Measurements from ENCODE around the gene PLCL1.

The PLCL1 gene

DNA sequence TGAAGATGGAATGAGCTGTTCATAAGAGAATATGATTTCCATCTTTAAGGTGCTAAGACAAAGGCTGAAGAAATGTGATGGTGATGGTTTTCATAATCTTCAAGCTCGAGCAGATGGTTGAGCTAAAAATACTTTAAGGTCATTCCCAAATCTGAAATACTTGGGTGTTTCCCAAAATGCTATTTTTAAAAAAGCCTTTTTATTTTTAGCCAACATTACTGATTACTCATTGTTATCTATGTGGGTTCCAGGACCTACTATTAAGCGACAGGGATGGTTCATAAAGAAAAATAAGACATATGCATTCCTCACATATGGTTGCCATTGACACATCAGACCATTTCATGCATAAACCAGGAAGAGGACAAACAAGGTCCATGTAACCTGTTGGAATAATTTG, 298.5 kb downstream of the PLCL1 start:
- H3K4me1 Mint-ChIP-seq, result no peaks in the 10 kb centered on the region
- H3K36me3 Mint-ChIP-seq, result no peaks in the 10 kb centered on the region
- no peak for ATAC-seq
- H3K9me3 Mint-ChIP-seq, result no peaks in the 10 kb centered on the region
- no peak overlapping the region for H3K4me3 Mint-ChIP-seq
- DNase-seq (ENCODE audit: low spot score in 2 of 2), result no peak
- no peak overlapping the region for H3K27ac Mint-ChIP-seq

DNA sequence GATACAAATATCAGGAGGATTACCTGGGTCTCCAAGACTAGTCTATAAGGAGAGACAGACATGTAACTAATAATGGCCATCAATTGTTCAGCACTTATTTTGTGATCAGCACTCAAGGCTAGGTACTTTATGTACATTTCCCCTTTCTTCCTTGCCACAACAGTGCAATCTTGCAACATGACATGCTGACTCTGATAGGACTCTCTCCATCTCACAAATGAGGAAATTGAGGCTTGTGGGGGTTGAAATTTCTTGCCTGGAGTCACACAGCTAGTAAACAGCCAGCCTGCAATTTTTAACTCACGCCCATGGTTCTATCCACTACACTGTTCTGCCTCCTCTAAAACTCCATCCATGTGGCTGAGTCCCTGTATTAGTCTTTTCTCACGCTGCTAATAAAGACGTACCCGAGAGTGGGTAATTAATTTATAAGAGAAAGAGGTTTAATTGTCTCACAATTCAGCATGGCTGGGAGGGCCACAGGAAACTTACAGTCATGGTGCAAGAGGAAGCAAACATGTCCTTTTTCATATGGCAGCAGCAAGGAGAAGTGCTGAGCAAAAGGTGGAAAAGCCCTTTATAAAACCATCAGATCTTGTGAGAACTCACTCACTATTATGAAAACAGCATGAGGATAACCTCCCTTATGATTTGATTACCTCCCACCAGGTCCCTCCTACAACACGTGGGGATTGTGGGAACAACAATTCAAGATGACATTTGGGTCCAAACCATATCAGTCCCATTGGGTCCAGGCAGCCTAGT, 302.4 kb downstream of the PLCL1 start:
- H3K36me3 Mint-ChIP-seq, result no peaks in the 10 kb centered on the region
- no peak for ATAC-seq
- no peak overlapping the region for H3K4me3 Mint-ChIP-seq
- no peaks in the 10 kb centered on the region for H3K9me3 Mint-ChIP-seq
- H3K27ac Mint-ChIP-seq, result no peak overlapping the region
- H3K4me1 Mint-ChIP-seq, result no peaks in the 10 kb centered on the region
- DNase-seq (ENCODE audit: low spot score in 2 of 2), result no peak

DNA sequence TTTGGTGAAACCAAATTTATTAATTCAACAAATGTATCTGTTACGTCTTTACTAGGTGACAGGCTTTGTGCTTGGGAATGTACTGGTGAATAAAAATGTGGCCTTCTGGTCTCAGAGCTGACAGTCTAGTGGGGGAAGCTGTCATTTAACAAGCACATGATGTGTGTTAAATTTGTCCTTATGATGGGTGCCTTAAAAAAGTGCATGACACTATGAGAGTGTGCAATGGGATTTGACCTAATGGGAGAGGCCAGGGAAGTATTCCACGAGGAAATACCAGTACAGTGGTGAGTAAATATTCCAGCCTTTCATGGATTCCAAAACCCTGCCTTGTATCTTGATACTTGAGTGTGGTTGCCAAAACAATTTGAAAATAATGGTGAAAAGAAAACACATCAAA, 308.9 kb downstream of the PLCL1 start:
- DNase-seq (ENCODE audit: low spot score in 2 of 2) (no peak), ATAC-seq (no peak)
- Mint-ChIP-seq H3K9me3 (no peaks in the 10 kb centered on the region), H3K27ac (no peak overlapping the region), H3K36me3 (no peaks in the 10 kb centered on the region), H3K4me1 (no peaks in the 10 kb centered on the region), H3K4me3 (no peak overlapping the region)

DNA sequence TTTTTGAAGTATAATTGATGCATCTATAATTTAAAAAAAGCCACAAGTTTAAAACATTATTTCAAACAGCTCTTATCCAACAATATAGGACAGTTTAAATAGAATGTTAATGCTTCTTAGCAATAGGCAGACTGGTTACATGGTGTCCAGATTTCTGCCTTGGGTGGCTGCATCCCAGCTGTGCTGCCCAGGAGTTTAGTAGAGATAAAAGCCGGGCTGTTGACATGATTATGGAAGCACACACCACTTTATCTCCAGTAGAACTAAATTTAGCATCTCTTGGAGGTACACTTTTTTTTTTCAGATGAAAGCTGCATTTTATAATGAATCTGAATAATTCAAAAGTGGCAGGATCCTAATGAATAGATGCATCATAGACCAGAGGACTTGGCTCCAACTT, 309.7 kb downstream of the PLCL1 start:
- DNase-seq (ENCODE audit: low spot score in 2 of 2) (no peak), ATAC-seq (no peak)
- Mint-ChIP-seq H3K27ac (no peak overlapping the region), H3K4me3 (no peak overlapping the region), H3K36me3 (no peaks in the 10 kb centered on the region), H3K4me1 (no peaks in the 10 kb centered on the region), H3K9me3 (no peaks in the 10 kb centered on the region)

DNA sequence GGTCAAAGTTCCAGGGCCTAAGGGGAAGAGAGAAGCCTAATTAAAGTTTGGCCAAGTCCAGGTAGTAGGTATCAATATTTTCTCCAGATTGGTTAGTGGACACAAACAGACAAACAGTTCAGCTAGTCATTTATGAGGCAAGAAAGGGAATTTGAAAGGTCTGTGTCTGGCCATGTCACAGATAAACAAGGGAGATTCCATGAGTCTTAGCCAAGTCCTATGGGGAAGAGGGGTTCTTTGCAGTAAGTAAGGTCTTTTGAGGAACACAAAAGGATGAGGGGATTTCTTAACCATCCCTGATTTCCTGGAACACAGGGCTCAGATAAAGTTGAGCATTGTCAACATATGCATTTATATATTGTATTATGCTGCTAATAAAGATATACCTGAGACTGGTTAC, 310.8 kb downstream of the PLCL1 start:
- no peak overlapping the region for H3K27ac Mint-ChIP-seq
- ATAC-seq, result no peak

DNA sequence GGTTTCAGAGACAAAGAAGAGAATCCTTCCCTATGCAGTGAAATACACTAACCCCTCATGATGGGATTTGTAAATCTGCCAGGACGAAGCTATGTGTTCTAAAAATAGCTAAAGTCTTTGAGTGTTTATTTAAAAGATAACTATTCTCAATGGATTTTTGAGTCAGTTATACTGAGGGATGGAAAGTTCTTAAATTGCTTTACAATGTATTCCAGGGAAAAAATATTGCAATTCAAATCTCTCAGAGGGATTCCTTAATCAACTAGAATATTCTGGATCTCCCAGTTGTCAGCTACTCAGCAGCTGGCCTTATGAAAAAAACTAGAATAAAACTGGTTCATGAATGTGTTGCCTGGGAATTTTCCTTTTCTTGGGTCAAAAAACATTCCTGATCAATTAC, 312.4 kb downstream of the PLCL1 start:
- Mint-ChIP-seq H3K4me1 (no peaks in the 10 kb centered on the region), H3K9me3 (no peaks in the 10 kb centered on the region), H3K4me3 (no peak overlapping the region), H3K27ac (no peak overlapping the region), H3K36me3 (no peaks in the 10 kb centered on the region)
- no peak for DNase-seq (ENCODE audit: low spot score in 2 of 2)
- ATAC-seq, result no peak

More for the DNA sequence above, 310.8 kb downstream of the PLCL1 start:
- DNase-seq (ENCODE audit: low spot score in 2 of 2), result no peak
- H3K4me3 Mint-ChIP-seq, result no peak overlapping the region
- H3K4me1 Mint-ChIP-seq, result no peaks in the 10 kb centered on the region
- no peaks in the 10 kb centered on the region for H3K36me3 Mint-ChIP-seq
- H3K9me3 Mint-ChIP-seq, result no peaks in the 10 kb centered on the region

DNA sequence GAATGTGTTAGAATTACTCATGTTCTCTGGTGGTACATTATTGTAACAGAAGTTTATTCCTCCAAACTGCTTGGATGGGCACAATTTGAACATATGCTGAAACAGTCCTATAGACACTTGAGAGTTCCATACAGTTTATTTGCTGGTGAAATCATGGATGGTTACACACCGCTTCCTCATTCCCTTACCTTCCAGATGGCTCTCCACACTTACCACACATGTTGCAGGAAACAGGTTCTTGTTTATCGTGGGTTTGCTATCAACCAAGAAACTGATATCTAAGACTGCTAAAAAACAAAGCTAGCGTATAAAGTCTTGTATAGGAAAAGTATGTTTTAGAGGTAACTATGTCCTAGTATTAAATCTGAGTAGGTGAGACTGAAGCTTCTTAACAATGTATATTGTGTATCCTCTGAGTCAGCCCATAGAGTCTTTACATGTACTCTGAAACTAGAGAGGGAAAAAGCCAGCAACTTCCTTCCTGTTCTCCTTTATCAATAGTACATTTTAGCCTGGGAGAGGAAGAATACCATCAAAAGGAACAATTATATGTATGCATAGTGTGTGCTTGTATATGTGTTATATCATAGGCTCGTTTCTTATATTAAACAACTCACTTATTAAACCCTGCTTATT, 313.1 kb downstream of the PLCL1 start:
- Mint-ChIP-seq H3K4me3 (no peak overlapping the region), H3K27ac (no peak overlapping the region), H3K4me1 (no peaks in the 10 kb centered on the region), H3K9me3 (no peaks in the 10 kb centered on the region), H3K36me3 (no peaks in the 10 kb centered on the region)
- DNase-seq (ENCODE audit: low spot score in 2 of 2) (no peak), ATAC-seq (no peak)

DNA sequence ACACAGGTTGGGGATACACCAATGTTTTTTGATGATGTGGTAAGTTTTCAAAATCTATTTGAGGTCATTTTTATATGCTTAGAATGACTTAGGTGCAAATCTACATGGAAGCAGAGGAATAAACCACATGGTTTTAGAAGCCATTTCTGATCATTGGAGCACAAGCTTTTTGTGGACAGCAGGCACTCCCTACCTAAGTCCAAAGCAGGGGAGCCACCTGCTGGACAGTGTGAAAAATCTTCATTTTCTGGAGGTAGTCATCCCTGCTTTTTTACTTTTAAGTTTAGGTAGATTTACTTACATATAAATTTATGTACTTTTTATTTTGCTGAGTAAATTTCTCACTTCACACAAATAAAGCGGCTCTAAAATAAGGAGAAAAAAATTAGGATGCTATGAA, 323.2 kb downstream of the PLCL1 start:
- no peak overlapping the region for H3K27ac Mint-ChIP-seq
- no peaks in the 10 kb centered on the region for H3K36me3 Mint-ChIP-seq
- H3K4me3 Mint-ChIP-seq, result no peak overlapping the region
- no peaks in the 10 kb centered on the region for H3K9me3 Mint-ChIP-seq
- H3K4me1 Mint-ChIP-seq, result no peaks in the 10 kb centered on the region
- ATAC-seq, result peak; percentile 66
- DNase-seq (ENCODE audit: low spot score in 2 of 2), result peak in 1 of 2 donors; percentile 4

DNA sequence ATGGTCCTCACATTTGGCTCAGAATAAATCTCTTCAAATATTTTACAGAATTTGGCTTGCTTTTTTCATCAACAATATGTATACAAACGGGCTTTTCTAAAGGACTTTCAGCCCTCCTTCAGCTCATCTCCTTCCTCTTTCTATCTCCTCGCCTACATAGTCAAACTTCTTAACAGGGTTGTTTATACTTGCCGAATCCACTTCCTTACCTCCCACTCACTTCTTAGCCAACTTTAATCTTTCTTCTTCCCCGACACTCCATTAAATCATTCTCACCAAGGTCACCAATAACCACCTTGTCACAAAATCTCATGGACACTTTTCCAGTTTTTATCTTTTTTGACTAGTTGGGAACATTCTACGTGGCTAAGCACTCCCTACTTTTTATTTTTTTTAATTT, 325.2 kb downstream of the PLCL1 start:
- Mint-ChIP-seq H3K4me3 (no peak overlapping the region), H3K4me1 (no peaks in the 10 kb centered on the region), H3K27ac (no peak overlapping the region), H3K36me3 (no peaks in the 10 kb centered on the region), H3K9me3 (no peaks in the 10 kb centered on the region)
- ATAC-seq (no peak), DNase-seq (ENCODE audit: low spot score in 2 of 2) (no peak)

DNA sequence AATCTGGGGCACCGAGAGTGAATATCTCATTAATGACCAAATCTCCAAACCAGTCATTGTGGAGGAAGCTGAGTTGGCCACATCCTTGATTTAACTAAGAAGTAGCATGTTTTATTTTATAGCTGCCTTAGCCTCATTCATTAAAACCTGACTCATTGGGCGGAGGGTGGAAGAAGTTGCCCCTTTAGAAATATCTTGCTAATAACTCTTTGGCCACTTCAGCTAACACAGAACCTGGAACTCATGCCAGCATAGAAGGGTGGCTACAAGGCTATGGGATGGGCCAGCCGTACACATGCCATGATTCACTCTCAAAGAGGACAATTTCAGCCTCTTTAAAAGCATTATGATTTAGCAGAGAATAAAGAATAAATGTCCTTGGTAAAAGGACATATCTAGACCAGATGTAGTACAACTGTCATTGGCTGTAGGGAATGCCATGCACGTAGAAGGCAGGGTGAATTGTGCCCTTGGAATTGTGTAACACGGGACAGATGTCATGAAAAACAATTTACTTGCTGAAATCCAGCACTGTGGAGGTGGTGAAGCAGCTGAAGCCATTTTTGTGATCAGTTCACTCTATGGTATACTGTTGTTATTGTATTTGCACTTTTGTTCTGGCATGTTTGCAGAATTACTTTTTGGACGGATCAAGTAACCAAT, 330.0 kb downstream of the PLCL1 start:
- ATAC-seq (no peak), DNase-seq (ENCODE audit: low spot score in 2 of 2) (no peak)
- H3K9me3 Mint-ChIP-seq, result no peaks in the 10 kb centered on the region
- H3K4me3 Mint-ChIP-seq, result no peak overlapping the region
- H3K27ac Mint-ChIP-seq, result no peak overlapping the region
- H3K36me3 Mint-ChIP-seq, result no peaks in the 10 kb centered on the region
- no peaks in the 10 kb centered on the region for H3K4me1 Mint-ChIP-seq

DNA sequence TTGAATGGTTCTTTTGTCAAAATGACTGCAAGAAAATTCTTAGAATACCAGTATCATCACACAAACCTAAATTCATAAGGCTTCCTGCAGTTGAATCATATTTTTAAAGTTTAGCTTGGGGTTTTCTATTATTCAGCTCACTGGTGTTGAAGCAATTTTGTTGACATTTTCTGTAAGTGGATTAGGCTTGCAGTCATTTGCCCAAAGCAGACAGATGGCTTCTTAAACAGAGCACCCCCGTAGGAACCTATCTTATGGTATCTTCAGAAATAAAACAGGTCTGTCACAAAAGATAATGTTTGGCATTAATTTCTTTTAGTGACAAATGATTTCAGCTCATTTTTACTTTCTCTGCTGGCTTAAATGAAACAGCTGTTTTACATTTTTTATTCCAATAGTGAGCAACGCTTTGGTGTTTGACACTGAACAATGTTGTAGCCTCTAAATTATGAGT, 331.1 kb downstream of the PLCL1 start:
- H3K4me3 Mint-ChIP-seq, result no peak overlapping the region
- no peak for DNase-seq (ENCODE audit: low spot score in 2 of 2)

DNA sequence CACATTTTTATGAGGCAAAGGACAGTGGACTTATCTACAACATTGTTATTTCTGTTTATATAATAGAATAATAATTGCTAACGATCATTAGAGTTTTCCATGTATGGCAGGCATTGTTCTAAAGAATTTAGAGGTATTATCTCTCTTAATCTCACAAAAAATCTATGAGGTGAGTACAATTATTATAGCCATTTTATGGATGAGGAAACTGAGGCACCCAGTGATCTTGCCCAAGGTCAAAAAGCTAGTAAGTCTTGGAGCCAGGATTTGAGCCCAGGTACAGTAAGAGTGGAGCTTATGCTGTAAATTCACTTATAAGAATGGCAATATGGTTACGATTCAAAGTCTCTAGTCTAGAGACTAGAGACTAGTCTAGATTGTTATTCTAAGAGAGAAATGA, 331.7 kb downstream of the PLCL1 start:
- H3K27ac Mint-ChIP-seq, result no peak overlapping the region
- H3K4me3 Mint-ChIP-seq, result no peak overlapping the region
- H3K9me3 Mint-ChIP-seq, result no peaks in the 10 kb centered on the region
- H3K4me1 Mint-ChIP-seq, result no peaks in the 10 kb centered on the region
- DNase-seq (ENCODE audit: low spot score in 2 of 2) (no peak), ATAC-seq (no peak)
- H3K36me3 Mint-ChIP-seq, result no peaks in the 10 kb centered on the region

More for the DNA sequence above, 331.1 kb downstream of the PLCL1 start:
- no peak for ATAC-seq
- no peaks in the 10 kb centered on the region for H3K9me3 Mint-ChIP-seq
- no peak overlapping the region for H3K27ac Mint-ChIP-seq
- H3K36me3 Mint-ChIP-seq, result no peaks in the 10 kb centered on the region
- no peaks in the 10 kb centered on the region for H3K4me1 Mint-ChIP-seq

DNA sequence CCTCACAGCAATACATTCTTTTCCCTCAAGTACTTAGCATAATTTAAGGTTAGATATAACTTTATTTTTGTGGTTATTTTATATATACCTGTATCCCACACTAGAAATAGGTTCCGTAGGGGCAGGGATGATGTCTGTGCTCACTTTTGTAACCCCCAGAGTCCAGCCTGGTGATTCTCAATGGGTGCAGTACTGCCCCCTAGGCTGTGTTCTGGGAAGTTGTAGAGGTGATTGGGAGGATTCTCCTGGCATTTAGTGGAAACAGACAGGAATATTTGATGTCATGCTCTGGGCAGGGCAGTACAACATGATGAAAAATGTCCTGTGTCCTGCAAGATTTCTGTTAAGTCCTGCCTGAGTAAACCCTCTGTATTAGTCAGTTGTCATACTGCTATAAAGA, 333.3 kb downstream of the PLCL1 start:
- H3K4me3 Mint-ChIP-seq, result no peak overlapping the region
- H3K9me3 Mint-ChIP-seq, result no peaks in the 10 kb centered on the region
- no peak overlapping the region for H3K27ac Mint-ChIP-seq
- no peaks in the 10 kb centered on the region for H3K36me3 Mint-ChIP-seq
- DNase-seq (ENCODE audit: low spot score in 2 of 2), result no peak
- H3K4me1 Mint-ChIP-seq, result no peaks in the 10 kb centered on the region
- ATAC-seq, result no peak

DNA sequence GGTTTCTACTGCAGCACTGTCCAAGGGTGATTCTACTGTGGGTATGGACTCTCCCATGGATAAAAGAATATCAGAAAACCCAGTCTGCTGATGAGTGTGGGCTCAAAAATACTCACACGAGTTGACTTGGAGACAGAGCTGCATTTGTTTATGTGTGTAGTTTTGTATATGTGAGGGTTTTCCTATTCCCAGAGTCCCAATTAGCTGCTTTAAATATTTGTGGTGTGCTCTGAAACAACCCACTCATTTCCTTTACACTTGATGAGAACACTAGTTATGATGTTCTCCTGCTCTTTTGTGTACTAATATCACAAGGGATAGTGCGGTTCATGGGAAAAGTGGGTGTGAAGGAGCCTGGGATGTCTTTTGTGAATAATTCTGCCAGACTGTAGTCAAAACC, 337.3 kb downstream of the PLCL1 start:
- peaks cover 6% of the 10 kb centered on the region for H3K4me1 Mint-ChIP-seq
- H3K9me3 Mint-ChIP-seq, result no peaks in the 10 kb centered on the region
- no peak overlapping the region for H3K4me3 Mint-ChIP-seq
- no peaks in the 10 kb centered on the region for H3K36me3 Mint-ChIP-seq
- ATAC-seq (no peak), DNase-seq (ENCODE audit: low spot score in 2 of 2) (no peak)
- no peak overlapping the region for H3K27ac Mint-ChIP-seq

DNA sequence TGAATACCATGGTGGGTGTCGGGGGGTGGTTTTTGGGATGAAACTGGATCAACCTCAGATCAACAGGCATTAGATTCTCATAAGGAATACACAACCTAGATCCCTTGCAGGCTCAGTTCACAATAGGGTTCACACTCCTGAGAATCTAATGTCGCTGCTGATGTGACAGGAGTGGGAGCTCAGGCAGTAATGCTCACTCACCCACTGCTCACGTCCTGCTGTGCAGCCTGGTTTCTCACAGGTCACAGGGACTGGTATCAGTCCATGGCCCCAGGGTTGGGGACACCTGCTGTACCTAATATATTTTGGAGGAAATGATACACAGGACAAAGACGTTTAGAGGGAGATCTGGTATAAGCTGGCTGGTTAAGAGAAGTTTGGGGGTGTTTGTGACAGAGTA, 338.8 kb downstream of the PLCL1 start:
- Mint-ChIP-seq H3K4me3 (no peak overlapping the region), H3K9me3 (no peaks in the 10 kb centered on the region), H3K36me3 (no peaks in the 10 kb centered on the region), H3K27ac (no peak overlapping the region), H3K4me1 (peaks cover 6% of the 10 kb centered on the region)
- ATAC-seq (no peak), DNase-seq (ENCODE audit: low spot score in 2 of 2) (no peak)

DNA sequence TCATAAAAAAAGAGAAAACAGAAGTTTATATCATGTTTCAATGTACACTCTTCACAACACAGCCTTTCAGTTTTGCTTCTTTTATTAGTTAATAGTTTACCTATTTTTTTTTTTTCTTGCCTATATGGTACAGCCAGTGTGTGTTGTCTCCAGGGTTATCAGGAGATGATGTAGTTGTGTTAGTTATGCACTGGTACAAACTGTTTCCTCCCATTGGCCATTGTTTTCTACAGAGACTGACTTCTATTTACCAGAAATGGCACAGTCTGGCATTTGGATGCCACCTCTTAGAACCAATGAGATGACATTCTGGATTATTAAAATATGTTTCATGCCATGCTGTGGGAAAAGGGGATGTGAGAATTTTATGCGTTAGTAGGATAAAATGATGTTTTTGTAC, 339.4 kb downstream of the PLCL1 start:
- Mint-ChIP-seq H3K4me1 (peaks cover 6% of the 10 kb centered on the region), H3K4me3 (no peak overlapping the region), H3K36me3 (no peaks in the 10 kb centered on the region), H3K9me3 (no peaks in the 10 kb centered on the region), H3K27ac (no peak overlapping the region)
- DNase-seq (ENCODE audit: low spot score in 2 of 2) (no peak), ATAC-seq (no peak)

All from stimulated activated effector memory CD8-positive, alpha-beta T cell treated with anti-CD3 and anti-CD28 coated beads, Interleukin-12 subunit alpha, Interleukin-12 subunit beta, amount 100 ng/mL, for 72 hours (primary cell).